Nephron progenitor cell (in vitro differentiated cells): ENCODE results near the gene DMGDH.

Source experiments
- DNase-seq: peaks from one replicate; pipeline ENCODE4 v3.0.0; 2021
- H3K27ac Mint-ChIP-seq: 2 replicates; pipeline ENCODE4 v1.8.0; 2021; ENCODE audit warnings: mild to moderate bottlenecking, moderate library complexity, mixed read lengths
- H3K27me3 Mint-ChIP-seq: 2 replicates; pipeline ENCODE4 v1.8.0; 2021; ENCODE audit warnings: mild to moderate bottlenecking, low read depth, mixed read lengths; ENCODE audit not compliant: poor library complexity
- H3K36me3 Mint-ChIP-seq: 2 replicates; pipeline ENCODE4 v1.8.0; 2021; ENCODE audit warnings: low read depth, mixed read lengths
- H3K4me1 Mint-ChIP-seq: 2 replicates; pipeline ENCODE4 v1.8.0; 2021; ENCODE audit warnings: mixed read lengths
- H3K4me3 Mint-ChIP-seq: 2 replicates; pipeline ENCODE4 v1.8.0; 2021; ENCODE audit warnings: mild to moderate bottlenecking, moderate library complexity, mixed read lengths
- H3K9me3 Mint-ChIP-seq: 2 replicates; pipeline ENCODE4 v1.8.0; 2021; ENCODE audit warnings: mild to moderate bottlenecking, moderate library complexity, mixed read lengths
- TF ChIP-seq, protein P1 (sequence below): fragments of 200-600 bp; sonication (generic); IDR thresholded peaks from 2 replicates; pipeline ENCODE4 v1.5.0; 2021; ENCODE audit warnings: antibody characterized with exemption

The DMGDH gene

DNA sequence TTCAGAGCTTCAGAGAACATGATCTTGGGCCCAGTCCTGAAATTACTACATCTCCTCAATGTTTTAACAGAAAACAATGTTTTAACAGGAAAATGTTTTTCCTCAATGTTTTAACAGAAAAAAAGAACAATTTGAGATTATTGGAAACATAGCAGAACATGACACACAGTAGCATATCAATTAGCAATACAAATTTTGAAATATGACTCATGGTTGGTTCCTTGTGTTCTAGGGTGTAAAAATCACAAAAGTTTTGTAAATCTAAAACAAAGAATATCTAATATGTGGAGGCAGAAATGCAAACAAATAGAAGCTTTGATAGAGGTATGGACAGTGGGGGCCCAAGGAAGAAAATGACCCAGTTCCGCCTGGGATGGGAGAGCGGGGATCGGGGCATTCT lies 61.6 kb downstream of the DMGDH start:
- H3K4me3 Mint-ChIP-seq, result no peak overlapping the region
- TF ChIP-seq, protein P1, sequence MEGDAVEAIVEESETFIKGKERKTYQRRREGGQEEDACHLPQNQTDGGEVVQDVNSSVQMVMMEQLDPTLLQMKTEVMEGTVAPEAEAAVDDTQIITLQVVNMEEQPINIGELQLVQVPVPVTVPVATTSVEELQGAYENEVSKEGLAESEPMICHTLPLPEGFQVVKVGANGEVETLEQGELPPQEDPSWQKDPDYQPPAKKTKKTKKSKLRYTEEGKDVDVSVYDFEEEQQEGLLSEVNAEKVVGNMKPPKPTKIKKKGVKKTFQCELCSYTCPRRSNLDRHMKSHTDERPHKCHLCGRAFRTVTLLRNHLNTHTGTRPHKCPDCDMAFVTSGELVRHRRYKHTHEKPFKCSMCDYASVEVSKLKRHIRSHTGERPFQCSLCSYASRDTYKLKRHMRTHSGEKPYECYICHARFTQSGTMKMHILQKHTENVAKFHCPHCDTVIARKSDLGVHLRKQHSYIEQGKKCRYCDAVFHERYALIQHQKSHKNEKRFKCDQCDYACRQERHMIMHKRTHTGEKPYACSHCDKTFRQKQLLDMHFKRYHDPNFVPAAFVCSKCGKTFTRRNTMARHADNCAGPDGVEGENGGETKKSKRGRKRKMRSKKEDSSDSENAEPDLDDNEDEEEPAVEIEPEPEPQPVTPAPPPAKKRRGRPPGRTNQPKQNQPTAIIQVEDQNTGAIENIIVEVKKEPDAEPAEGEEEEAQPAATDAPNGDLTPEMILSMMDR, result no peak
- H3K27me3 Mint-ChIP-seq, result peaks cover 14% of the 10 kb centered on the region
- H3K4me1 Mint-ChIP-seq, result no peaks in the 10 kb centered on the region
- H3K36me3 Mint-ChIP-seq, result no peaks in the 10 kb centered on the region
- no peak for DNase-seq
- peaks cover 2% of the 10 kb centered on the region for H3K9me3 Mint-ChIP-seq
- H3K27ac Mint-ChIP-seq, result no peak overlapping the region

DNA sequence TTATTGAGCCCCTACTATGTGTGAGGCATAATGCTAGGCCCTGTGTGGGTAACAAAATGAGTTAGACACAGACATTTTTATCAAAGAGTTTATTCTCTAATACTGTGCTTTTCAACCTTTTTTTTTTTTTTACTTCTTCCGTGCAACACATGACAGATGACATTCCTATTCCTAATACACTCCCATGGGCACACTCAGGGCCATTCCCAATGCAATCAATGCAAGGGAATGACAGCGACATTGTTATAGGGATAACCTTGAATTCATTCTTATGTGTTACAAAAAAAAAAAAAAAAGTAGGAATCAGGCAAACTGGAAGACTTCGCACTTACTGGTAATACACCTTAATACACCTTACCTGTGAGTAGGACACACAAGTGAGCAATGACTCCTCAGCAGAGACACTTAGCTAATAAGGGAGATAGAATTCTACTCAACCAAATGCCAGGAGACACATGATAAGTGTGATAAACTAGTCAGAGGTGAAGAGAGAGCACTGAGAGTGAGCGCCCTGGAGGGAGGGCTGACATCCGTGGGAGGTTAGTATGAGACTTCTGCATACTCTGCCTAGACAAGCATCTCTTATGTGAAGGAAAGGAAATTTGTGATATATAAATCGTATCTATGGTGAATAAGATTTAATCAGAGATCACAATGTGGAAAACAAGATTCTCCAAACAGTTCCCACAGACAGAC lies 63.4 kb downstream of the DMGDH start:
- TF ChIP-seq, protein P1, result no peak
- H3K36me3 Mint-ChIP-seq, result no peaks in the 10 kb centered on the region
- no peaks in the 10 kb centered on the region for H3K9me3 Mint-ChIP-seq
- no peak overlapping the region for H3K4me3 Mint-ChIP-seq
- peaks cover 14% of the 10 kb centered on the region for H3K27me3 Mint-ChIP-seq
- H3K4me1 Mint-ChIP-seq, result no peaks in the 10 kb centered on the region
- no peak for DNase-seq
- H3K27ac Mint-ChIP-seq, result no peak overlapping the region

DNA sequence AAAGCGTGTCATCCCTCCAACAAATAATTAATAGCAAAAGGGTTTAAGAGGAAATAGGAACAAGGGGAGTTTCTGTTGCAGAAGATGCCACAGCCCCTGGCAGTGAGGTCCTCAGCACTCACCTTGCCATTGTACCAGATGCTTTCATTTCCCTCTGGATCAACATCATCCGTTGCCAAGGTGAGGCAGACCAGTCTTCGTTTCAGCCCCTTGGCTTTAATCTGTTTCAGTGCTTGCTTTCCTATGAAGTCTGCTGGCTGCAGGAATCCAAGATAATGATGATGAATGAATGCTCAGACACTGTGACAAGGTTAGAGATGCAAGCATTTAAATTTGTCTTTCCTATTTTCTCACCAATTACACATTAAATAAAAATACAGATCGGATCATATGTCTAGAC lies 64.3 kb downstream of the DMGDH start:
- H3K4me3 Mint-ChIP-seq, result no peak overlapping the region
- H3K9me3 Mint-ChIP-seq, result no peaks in the 10 kb centered on the region
- no peak overlapping the region for H3K27ac Mint-ChIP-seq
- no peak for DNase-seq
- no peaks in the 10 kb centered on the region for H3K4me1 Mint-ChIP-seq
- TF ChIP-seq, protein P1, result no peak
- no peaks in the 10 kb centered on the region for H3K36me3 Mint-ChIP-seq
- H3K27me3 Mint-ChIP-seq, result peaks cover 14% of the 10 kb centered on the region

DNA sequence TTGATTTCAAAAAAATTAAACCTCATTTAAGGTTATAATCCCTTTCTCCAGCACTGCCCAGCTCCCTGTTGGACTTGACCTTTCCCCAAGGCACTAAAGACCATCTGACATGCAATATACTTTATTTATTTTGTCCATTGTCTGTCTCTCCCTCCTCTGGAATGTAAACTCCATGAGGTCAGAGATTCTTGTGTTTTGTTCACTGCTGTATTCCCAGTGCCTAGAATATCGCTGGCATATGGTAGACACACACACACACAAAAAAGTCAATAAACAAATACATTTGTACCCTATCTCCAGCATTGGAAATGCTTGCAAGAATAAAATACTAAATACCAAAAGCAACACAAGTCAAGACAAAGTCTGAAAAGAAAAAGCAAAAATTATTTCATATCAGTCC lies 67.1 kb downstream of the DMGDH start:
- TF ChIP-seq, protein P1, result no peak
- Mint-ChIP-seq H3K27me3 (peaks cover 13% of the 10 kb centered on the region), H3K9me3 (peaks cover 4% of the 10 kb centered on the region), H3K4me3 (no peak overlapping the region), H3K4me1 (no peaks in the 10 kb centered on the region), H3K36me3 (no peaks in the 10 kb centered on the region), H3K27ac (no peak overlapping the region)
- DNase-seq, result no peak

DNA sequence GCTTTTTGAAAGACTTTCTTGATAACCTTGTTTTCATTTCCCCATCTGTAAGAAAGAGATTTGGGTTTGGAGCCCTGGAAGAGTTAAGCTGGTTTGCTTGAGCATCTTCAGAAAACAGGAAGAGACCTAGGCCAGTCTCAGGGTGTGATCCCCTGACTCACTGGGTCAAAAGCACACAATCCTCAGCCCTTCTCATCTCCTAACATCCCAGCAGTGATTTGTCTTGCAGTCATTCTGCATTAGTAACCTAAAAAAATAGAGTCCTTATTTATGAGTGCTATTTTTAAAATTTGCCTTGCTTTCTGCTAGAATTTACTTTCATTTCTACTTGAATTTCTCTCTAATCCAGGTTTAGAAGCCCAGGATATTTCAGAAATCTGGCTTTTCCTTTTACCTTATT lies 68.0 kb downstream of the DMGDH start:
- no peaks in the 10 kb centered on the region for H3K4me1 Mint-ChIP-seq
- H3K36me3 Mint-ChIP-seq, result no peaks in the 10 kb centered on the region
- TF ChIP-seq, protein P1, result no peak
- no peak overlapping the region for H3K27ac Mint-ChIP-seq
- peaks cover 10% of the 10 kb centered on the region for H3K27me3 Mint-ChIP-seq
- no peak overlapping the region for H3K4me3 Mint-ChIP-seq
- peaks cover 4% of the 10 kb centered on the region for H3K9me3 Mint-ChIP-seq
- no peak for DNase-seq

DNA sequence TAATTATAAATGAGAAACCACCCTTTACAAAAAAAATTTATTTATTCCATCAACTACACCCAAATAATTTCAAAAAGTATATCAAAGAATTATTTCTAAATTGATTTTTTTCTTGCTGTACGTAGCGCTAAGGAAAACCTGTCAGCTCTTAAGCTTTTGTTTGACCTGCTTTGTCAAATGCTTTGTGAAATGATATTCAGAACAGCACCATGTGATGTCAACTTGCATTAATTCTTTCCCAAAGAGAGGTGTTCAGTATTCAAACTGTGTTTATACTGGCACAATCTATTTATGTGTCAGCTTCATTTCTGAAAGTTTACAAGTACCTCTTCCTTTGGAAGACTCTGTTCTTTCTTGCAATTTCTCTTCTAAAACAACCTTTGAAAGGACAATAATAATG lies 72.4 kb downstream of the DMGDH start:
- H3K27ac Mint-ChIP-seq, result no peak overlapping the region
- peaks cover 18% of the 10 kb centered on the region for H3K9me3 Mint-ChIP-seq
- peaks cover 6% of the 10 kb centered on the region for H3K27me3 Mint-ChIP-seq
- no peak overlapping the region for H3K4me3 Mint-ChIP-seq
- DNase-seq, result no peak
- TF ChIP-seq, protein P1, result no peak
- H3K4me1 Mint-ChIP-seq, result no peaks in the 10 kb centered on the region
- H3K36me3 Mint-ChIP-seq, result no peaks in the 10 kb centered on the region
